ENCODE measurements around the gene ACP7. TPM values are rescaled to one million over a fixed set of nuclear protein-coding genes. Genes with fewer than 3 reads are reported as not detected.
A peak's percentile ranks its signal among the peaks of the same experiment; 100 is the strongest.

ACP7 gene
- total and polyA plus RNA-seq, 9 of the 15 experiments (the other 6 are each of a cell fraction or from before 2014, with no cell fraction given): not detected

GRCh38 chr19:39125554-39126311 lies 41.6 kb downstream of the ACP7 start, which contains the start of gene PAK4 (continued):
- 0 out of 6 replicates have a peak, but pooled peaks of 1 of the 3 experiments have one; percentile 34 for TF ChIP-seq ZBTB11 (CRISPR knock-in tag; IDR thresholded peaks at IDR 0.05)
- peak; percentile 72; the same call in 1 of the 2 replicates for TF ChIP-seq ESRRA (IDR thresholded peaks at IDR 0.05; ENCODE audit: borderline replicate concordance, low read depth)
- TF ChIP-seq FOXK2 (conservative IDR thresholded peaks at IDR 0.05 in 1 of 2, IDR thresholded peaks at IDR 0.05 in 1 of 2; ENCODE audit: low read depth in 2 of 2): peak; percentile 32 to 53; a peak in 2 of 4 replicates
- TF ChIP-seq ETV1 (tag; conservative IDR thresholded peaks at IDR 0.05; ENCODE audit: low read depth): peak; percentile 28; the same call in 1 of the 2 replicates
- TF ChIP-seq, protein P1, sequence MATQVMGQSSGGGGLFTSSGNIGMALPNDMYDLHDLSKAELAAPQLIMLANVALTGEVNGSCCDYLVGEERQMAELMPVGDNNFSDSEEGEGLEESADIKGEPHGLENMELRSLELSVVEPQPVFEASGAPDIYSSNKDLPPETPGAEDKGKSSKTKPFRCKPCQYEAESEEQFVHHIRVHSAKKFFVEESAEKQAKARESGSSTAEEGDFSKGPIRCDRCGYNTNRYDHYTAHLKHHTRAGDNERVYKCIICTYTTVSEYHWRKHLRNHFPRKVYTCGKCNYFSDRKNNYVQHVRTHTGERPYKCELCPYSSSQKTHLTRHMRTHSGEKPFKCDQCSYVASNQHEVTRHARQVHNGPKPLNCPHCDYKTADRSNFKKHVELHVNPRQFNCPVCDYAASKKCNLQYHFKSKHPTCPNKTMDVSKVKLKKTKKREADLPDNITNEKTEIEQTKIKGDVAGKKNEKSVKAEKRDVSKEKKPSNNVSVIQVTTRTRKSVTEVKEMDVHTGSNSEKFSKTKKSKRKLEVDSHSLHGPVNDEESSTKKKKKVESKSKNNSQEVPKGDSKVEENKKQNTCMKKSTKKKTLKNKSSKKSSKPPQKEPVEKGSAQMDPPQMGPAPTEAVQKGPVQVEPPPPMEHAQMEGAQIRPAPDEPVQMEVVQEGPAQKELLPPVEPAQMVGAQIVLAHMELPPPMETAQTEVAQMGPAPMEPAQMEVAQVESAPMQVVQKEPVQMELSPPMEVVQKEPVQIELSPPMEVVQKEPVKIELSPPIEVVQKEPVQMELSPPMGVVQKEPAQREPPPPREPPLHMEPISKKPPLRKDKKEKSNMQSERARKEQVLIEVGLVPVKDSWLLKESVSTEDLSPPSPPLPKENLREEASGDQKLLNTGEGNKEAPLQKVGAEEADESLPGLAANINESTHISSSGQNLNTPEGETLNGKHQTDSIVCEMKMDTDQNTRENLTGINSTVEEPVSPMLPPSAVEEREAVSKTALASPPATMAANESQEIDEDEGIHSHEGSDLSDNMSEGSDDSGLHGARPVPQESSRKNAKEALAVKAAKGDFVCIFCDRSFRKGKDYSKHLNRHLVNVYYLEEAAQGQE (IDR thresholded peaks at IDR 0.05; ENCODE audit: borderline replicate concordance): no peak
- TF ChIP-seq, protein P1 (CRISPR knock-in tag; IDR thresholded peaks at IDR 0.05; ENCODE audit: low read depth): 0 out of 2 replicates have a peak, but pooled peaks have one; percentile 58
- TF ChIP-seq TOE1 (IDR thresholded peaks at IDR 0.05; ENCODE audit: borderline replicate concordance): peak; percentile 82
- TF ChIP-seq TOE1 (CRISPR knock-in tag; IDR thresholded peaks at IDR 0.05; ENCODE audit: borderline replicate concordance, low read depth): no peak
- peak; percentile 72; the same call in 1 of the 2 replicates for TF ChIP-seq POLR2AphosphoS5 (IDR thresholded peaks at IDR 0.05; ENCODE audit: control insufficient read depth, insufficient read depth, low read depth, low read length)
- TF ChIP-seq, protein P2, sequence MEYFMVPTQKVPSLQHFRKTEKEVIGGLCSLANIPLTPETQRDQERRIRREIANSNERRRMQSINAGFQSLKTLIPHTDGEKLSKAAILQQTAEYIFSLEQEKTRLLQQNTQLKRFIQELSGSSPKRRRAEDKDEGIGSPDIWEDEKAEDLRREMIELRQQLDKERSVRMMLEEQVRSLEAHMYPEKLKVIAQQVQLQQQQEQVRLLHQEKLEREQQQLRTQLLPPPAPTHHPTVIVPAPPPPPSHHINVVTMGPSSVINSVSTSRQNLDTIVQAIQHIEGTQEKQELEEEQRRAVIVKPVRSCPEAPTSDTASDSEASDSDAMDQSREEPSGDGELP (CRISPR knock-in tag; IDR thresholded peaks at IDR 0.05; ENCODE audit: borderline replicate concordance): peak; percentile 77
- TF ChIP-seq RNF2 (IDR thresholded peaks at IDR 0.05): 0 out of 2 replicates have a peak, but pooled peaks have one; percentile 38
- TF ChIP-seq ZEB2 (IDR thresholded peaks at IDR 0.05): 0 out of 2 replicates have a peak, but pooled peaks have one; percentile 23

Measured in K562 (cell line).